Mammary epithelial cell (primary cell): ENCODE measurements around the gene STIP1.

ENCODE experiments used
- CTCF ChIP-seq, 2 donors: IDR thresholded peaks in 1 of 2; conservative IDR thresholded peaks in 1 of 2; 2 replicates each; pipeline ENCODE4 v1.5.1; 2011 to 2012; ENCODE audit warnings: inconsistent platforms in 2 of 2, low read length in 2 of 2, mild to moderate bottlenecking in 2 of 2, control low read depth in 1 of 2, low read depth in 1 of 2; ENCODE audit not compliant: insufficient read depth in 1 of 2; ENCODE audit errors: extremely low read depth in 1 of 2
- EZH2 ChIP-seq: IDR thresholded peaks from 2 replicates; pipeline ENCODE4 v1.6.1; 2012; ENCODE audit warnings: low read length, inconsistent platforms, borderline replicate concordance

DNA sequence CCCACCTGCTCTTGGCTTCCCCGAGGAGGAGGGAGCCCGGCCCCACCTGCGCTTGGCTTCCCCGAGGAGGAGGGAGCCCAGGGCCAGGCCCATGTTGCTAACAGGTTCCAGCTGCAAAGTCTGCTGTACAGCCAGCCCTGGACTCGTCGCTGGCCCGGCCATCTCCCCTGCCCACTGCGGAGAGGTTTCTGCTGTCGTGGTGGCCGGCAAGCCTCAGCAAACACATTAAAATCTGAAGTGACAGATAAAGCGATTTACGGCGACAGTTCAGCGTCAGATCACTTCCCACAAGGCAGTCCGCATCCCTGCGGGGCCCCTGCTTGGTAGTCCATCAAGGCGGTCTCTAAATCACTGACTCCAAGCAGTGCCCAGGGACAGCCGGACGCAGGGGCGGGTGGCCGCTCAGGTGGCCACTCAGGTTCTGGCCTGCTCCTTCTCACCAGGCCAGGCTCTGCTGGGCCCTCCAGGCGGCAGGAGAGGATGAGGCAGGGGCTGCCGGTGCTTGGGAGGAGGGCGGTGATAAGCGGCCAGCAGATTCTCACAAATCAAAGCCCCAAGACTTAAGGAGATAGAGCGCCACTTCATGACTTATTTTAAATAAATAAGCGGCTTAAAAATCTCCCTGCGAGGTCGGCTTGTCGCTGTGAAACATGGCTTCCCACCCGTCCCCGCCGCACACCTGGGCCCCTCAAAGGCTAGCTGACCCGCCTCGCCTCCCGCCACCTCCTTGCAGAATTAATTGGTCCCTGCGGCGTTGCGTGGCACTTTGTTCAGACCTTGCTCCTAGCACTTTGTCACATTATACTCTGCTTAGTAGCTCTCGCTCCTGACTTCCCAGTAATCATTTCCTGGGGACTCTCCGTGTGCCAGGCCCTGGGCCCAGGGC is 41.1 kb upstream of the STIP1 start:
- TF ChIP-seq CTCF (conservative IDR thresholded peaks at IDR 0.05 in 1 of 2, IDR thresholded peaks at IDR 0.05 in 1 of 2; ENCODE audit: extremely low read depth in 1 of 2, insufficient read depth in 1 of 2, low read depth in 1 of 2, low read length in 2 of 2) (no peak), EZH2 (no peak)
